ENCODE data around the gene ASCL5.
A peak's percentile ranks its signal among the peaks of the same experiment; 100 is the strongest.
"Not testable (repeated sequence)": the region's sequence is repeated elsewhere in the genome, so short reads cannot be mapped to it uniquely, and the experiment has no call there.

Gene ASCL5

GRCh38 chr1:201126832-201127754, at the start of gene ASCL5:
TSS of gene ASCL5 (minus strand) at chr1:201127184. CDS start at chr1:201115372, 11,812 bp downstream.
- no peak for DNase-seq (ENCODE audit: low read depth, low spot score)

GRCh38 chr1:201175820-201176500, 49.0 kb upstream of the ASCL5 start:
- no peak for DNase-seq (ENCODE audit: low read depth, low spot score)

GRCh38 chr1:201173736-201174135, 46.8 kb upstream of the ASCL5 start:
- no peak for DNase-seq (ENCODE audit: low read depth, low spot score)

- no peak for DNase-seq (ENCODE audit: low read depth, low spot score)
Observed at GRCh38 chr1:201172999-201173610, 46.1 kb upstream of the ASCL5 start.

GRCh38 chr1:201172326-201172725, 45.3 kb upstream of the ASCL5 start:
- DNase-seq (ENCODE audit: low read depth, low spot score) = no peak

GRCh38 chr1:201171063-201172036, 44.4 kb upstream of the ASCL5 start:
- DNase-seq (ENCODE audit: low read depth, low spot score) = no peak

- DNase-seq (ENCODE audit: low read depth, low spot score) = peak; percentile 49
Observed at GRCh38 chr1:201170533-201171062, 43.6 kb upstream of the ASCL5 start.

GRCh38 chr1:201169971-201170532, 43.1 kb upstream of the ASCL5 start:
- DNase-seq (ENCODE audit: low read depth, low spot score) = no peak

GRCh38 chr1:201169203-201169602, 42.2 kb upstream of the ASCL5 start:
- no peak for DNase-seq (ENCODE audit: low read depth, low spot score)

GRCh38 chr1:201167041-201167991, 40.3 kb upstream of the ASCL5 start:
- no peak for DNase-seq (ENCODE audit: low read depth, low spot score)

GRCh38 chr1:201164645-201165044, 37.7 kb upstream of the ASCL5 start:
- DNase-seq (ENCODE audit: low read depth, low spot score) = no peak

GRCh38 chr1:201163707-201164106, 36.7 kb upstream of the ASCL5 start:
- DNase-seq (ENCODE audit: low read depth, low spot score) = no peak

GRCh38 chr1:201163036-201163435, 36.1 kb upstream of the ASCL5 start:
- not testable (repeated sequence) for DNase-seq (ENCODE audit: low read depth, low spot score)

- DNase-seq (ENCODE audit: low read depth, low spot score) = no peak
Observed at GRCh38 chr1:201157949-201158348, 31.0 kb upstream of the ASCL5 start.

- DNase-seq (ENCODE audit: low read depth, low spot score) = no peak
Observed at GRCh38 chr1:201156819-201157218, 29.8 kb upstream of the ASCL5 start.

GRCh38 chr1:201156346-201156745, 29.4 kb upstream of the ASCL5 start:
- DNase-seq (ENCODE audit: low read depth, low spot score) = no peak

- no peak for DNase-seq (ENCODE audit: low read depth, low spot score)
Observed at GRCh38 chr1:201155354-201155753, 28.4 kb upstream of the ASCL5 start.

GRCh38 chr1:201154389-201155165, 27.6 kb upstream of the ASCL5 start, which contains the start of gene TMEM9:
TSS of gene TMEM9 (minus strand) at chr1:201154474. CDS start at chr1:201153923, 551 bp downstream.
- DNase-seq (ENCODE audit: low read depth, low spot score) = peak; percentile 84

Data from smooth muscle cell of the brain vasculature (primary cell).